ENCODE results near the gene MERTK.

GRCh38 chr2:111909079-111909478, 10.7 kb downstream of the MERTK start:
- TF ChIP-seq CTCF (IDR thresholded peaks at IDR 0.05) (no peak), POLR2A (IDR thresholded peaks at IDR 0.05) (no peak)
